Pancreas (tissue), 10 donors: ENCODE data around the gene DYNC2H1. TPM values are rescaled to one million over a fixed set of nuclear protein-coding genes. Genes with fewer than 3 reads are reported as not detected.

ENCODE experiments used
- ATAC-seq, 4 donors: fragments of 200-7000 bp; cut with Tn5 transposase; one replicate each; pipeline versions ENCODE4 v1.8.0 to v1.9.1; 2020; ENCODE audit warnings: mild to moderate bottlenecking in 4 of 4, moderate library complexity in 4 of 4
- DNase-seq, 6 donors: peaks; one replicate each; pipeline ENCODE4 v3.0.0-alpha.2; 2020
- FAIRE-seq: peaks from 2 replicates; lab custom pipeline; 2012; peaks lifted over from hg19 to GRCh38; lab: Jason Lieb, UNC
- H3K27ac ChIP-seq, 4 donors: fragments of 200-600 bp; sonication (generic); 1 replicate in 3 of 4; 2 replicates in 1 of 4; pipeline versions ENCODE4 v1.5.0 to v1.8.0; 2020
- H3K27me3 ChIP-seq, 4 donors: fragments of 200-600 bp; one replicate each; pipeline ENCODE4 v1.8.0; 2021
- H3K36me3 ChIP-seq, 3 donors: fragments of 200-600 bp; sonication (generic) in 1 of 3; one replicate each; pipeline versions ENCODE4 v1.5.0 to v1.8.0; 2020 to 2021
- H3K4me1 ChIP-seq, 3 donors: fragments of 200-600 bp; one replicate each; pipeline ENCODE4 v1.8.0; 2021
- H3K4me3 ChIP-seq, 4 donors: fragments of 200-600 bp; sonication (generic) in 2 of 4; one replicate each; pipeline versions ENCODE4 v1.5.0 to v1.8.0; 2020 to 2021
- H3K9me3 ChIP-seq, 4 donors: fragments of 200-600 bp; one replicate each; pipeline ENCODE4 v1.8.0; 2021
- WGBS, 2 donors: extraction: QIAGEN DNeasy Blood & Tissue Kit; methylation state at CpG; one replicate each; pipeline ENCODE4 v1.1.7; 2013; 5-methylcytosine and 5-hydroxymethylcytosine counted together
- intact Hi-C, 3 donors: fragments of 100-400 bp; cut with DNase I; formaldehyde crosslinking; loops; one replicate each; pipeline versions ENCODE4 v1.11.1 to v1.14.2; 2022
- polyA plus RNA-seq, 2 donors: library from polyadenylated mRNA; stranded (reverse); fragments of 200-250 nt; gene quantifications; one replicate each; pipeline ENCODE4 v1.2.3, GENCODE V29; 2013
- total RNA-seq, 6 donors: library from RNA; stranded (reverse); fragmentation: NEBNext Ultra II Directional in 4 of 6; extraction: Animal tissue kit (Norgen Biotek cat#: 25700) in 4 of 6; gene quantifications; one replicate each; pipeline versions ENCODE4 v1.2.1 to v1.2.4, GENCODE V29; 2021 to 2023
- TF ChIP-seq, protein P1 (sequence below), 4 donors: fragments of 200-600 bp; sonication (generic) in 3 of 4; IDR thresholded peaks; one replicate each; pipeline versions ENCODE4 v1.5.0 to v1.8.0; 2021; ENCODE audit warnings: antibody characterized with exemption in 4 of 4
- donor health status: healthy with polysubstance abuse.
- donor health status: DM: no; HTN: no; CAD: no; lungs with moderate emphysema.
- donor health status: DM: no; HTN: no; CAD: no.
- donor health status: control.
- donor health status: control.
- donor health status: Bipolar disorder and iron deficiency.
- donor health status: DM: yes; HTN: yes; CAD: no.
- donor health status: DM: no; HTN: no; CAD: no.
- donor health status: DM: no; HTN: no; CAD: no.
- donor health status: DM: yes; HTN: yes; CAD: no.

Gene DYNC2H1
- total and polyA plus RNA-seq, 8 donors, result 6.6 to 15.2 (median 8.4) TPM

DNA sequence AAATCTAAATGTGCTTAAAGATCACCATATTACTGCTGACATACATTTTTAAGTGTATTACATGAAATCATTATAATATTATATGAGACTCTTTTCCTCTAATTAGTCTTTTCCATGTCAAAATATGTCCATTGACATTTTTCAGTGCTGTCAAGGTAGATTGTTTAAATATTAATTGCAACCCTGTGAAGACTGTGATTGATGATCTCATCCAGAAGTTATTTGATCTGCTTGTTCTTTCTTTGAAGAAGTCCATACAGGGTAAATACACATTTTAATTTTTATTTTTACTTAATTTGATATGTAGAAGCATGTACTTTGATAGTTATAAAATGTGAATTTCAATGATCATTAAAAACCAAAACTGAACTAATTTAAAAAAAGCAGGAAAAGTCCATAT, 38.4 kb downstream of the DYNC2H1 start:
- no peak overlapping the region for H3K4me3 ChIP-seq
- TF ChIP-seq, protein P1, sequence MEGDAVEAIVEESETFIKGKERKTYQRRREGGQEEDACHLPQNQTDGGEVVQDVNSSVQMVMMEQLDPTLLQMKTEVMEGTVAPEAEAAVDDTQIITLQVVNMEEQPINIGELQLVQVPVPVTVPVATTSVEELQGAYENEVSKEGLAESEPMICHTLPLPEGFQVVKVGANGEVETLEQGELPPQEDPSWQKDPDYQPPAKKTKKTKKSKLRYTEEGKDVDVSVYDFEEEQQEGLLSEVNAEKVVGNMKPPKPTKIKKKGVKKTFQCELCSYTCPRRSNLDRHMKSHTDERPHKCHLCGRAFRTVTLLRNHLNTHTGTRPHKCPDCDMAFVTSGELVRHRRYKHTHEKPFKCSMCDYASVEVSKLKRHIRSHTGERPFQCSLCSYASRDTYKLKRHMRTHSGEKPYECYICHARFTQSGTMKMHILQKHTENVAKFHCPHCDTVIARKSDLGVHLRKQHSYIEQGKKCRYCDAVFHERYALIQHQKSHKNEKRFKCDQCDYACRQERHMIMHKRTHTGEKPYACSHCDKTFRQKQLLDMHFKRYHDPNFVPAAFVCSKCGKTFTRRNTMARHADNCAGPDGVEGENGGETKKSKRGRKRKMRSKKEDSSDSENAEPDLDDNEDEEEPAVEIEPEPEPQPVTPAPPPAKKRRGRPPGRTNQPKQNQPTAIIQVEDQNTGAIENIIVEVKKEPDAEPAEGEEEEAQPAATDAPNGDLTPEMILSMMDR (IDR thresholded peaks at IDR 0.05), result no peak
- DNase-seq (no peak), FAIRE-seq (no peak), ATAC-seq (peak in 1 of 4 donors; percentile 53)
- intact Hi-C loops, result no loop called here
- H3K27ac ChIP-seq, result no peak overlapping the region
- peaks cover 0 to 11% (median 0%) of the 10 kb centered on the region in 3 donors for H3K36me3 ChIP-seq
- no peaks in the 10 kb centered on the region for H3K9me3 ChIP-seq
- H3K27me3 ChIP-seq, result no peaks in the 10 kb centered on the region
- peaks cover 0 to 6% (median 0%) of the 10 kb centered on the region in 3 donors for H3K4me1 ChIP-seq

DNA sequence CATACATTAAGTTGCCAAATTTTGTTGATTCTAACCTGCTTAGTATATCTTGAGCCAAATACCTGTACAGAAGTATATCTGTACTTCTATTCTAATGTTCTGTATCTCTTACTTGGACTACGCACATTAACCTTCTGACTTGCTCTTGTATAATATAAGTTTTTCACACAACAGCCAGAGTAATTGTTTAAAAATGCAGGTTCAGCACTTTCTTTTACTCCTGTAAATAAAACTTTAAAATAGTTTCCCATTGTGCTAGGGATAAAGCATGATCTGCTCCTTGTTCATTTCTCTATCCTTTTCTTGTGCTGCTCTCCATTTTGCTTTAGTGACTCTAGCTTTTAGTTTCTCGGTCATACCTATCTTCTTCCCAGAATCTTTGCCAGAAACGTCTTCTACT, 48.3 kb downstream of the DYNC2H1 start:
- DNase-seq (no peak), FAIRE-seq (no peak), ATAC-seq (no peak)
- Histone ChIP-seq H3K27ac (no peak overlapping the region), H3K9me3 (no peaks in the 10 kb centered on the region), H3K36me3 (no peaks in the 10 kb centered on the region), H3K27me3 (no peaks in the 10 kb centered on the region), H3K4me1 (no peaks in the 10 kb centered on the region), H3K4me3 (no peak overlapping the region)
- intact Hi-C loops, result no loop called here
- WGBS, 2 donors, result 92 to 93% methylated on average over 3 of the region's 3 CpGs
- TF ChIP-seq, protein P1 (IDR thresholded peaks at IDR 0.05), result no peak

DNA sequence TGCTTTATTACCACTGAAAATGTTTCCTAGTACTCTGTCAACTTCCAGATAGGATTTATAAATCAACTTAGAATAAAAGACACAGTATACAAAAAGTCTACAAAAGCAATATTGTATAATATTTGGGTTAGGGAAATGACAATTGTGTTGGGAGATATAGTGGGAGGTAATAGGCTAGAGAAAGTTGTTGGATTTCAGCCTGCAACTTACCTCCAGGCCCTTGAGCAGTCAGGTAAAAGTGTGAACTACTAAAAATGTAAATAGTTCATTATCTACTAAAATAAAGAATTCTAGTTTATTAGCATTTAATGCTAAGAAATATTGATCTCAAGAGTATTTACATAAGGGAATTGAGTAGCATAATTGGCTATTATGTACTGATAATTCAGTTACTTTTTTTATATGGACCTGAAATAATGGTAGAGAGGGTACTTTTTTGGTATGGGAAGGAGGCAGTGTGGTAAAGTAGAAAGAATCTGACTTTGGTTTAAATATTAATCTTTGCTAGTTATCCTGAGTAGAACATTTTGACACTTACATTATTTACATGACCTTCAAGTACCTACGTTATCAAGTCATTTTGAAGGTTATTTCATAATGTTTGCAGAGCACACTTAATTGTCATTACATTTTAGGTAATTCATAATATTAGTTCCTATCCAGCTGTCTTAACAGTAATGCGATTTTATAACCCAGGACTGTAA, 55.0 kb downstream of the DYNC2H1 start:
- TF ChIP-seq, protein P1 (IDR thresholded peaks at IDR 0.05), result no peak
- no peak for DNase-seq
- no peaks in the 10 kb centered on the region for H3K36me3 ChIP-seq
- H3K27ac ChIP-seq, result peak overlapping the region in 1 of 4 donors; percentile 13
- H3K9me3 ChIP-seq, result no peaks in the 10 kb centered on the region
- intact Hi-C loops, result no loop called here
- ATAC-seq, result peak; percentile 74 to 92 (median 83)
- H3K4me3 ChIP-seq, result no peak overlapping the region
- 13 to 15% methylated on average over 2 of the region's 2 CpGs for WGBS, 2 donors
- peaks cover 11 to 21% (median 12%) of the 10 kb centered on the region in 3 donors for H3K4me1 ChIP-seq
- no peak for FAIRE-seq
- H3K27me3 ChIP-seq, result no peaks in the 10 kb centered on the region

DNA sequence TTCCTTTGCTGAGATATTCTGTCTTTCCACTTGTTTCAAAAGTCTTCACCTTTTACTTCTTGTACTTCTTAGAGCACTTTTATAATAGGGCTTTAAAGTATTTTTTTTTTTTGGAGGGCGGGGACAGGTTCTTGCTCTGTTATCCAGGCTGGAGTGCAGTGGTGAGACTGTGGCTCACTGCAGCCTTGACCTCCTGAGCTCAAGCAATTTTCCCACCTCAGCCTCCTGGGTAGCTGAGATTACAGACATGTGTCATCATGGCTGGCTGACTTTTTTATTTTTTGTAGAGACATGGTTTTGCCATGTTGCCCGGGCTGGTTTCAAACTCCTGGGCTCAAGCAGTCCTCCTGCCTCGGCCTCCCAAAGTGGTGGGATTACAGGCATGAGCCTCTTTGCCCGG, 57.9 kb downstream of the DYNC2H1 start:
- H3K36me3 ChIP-seq, result no peaks in the 10 kb centered on the region
- no peak for DNase-seq
- intact Hi-C loops, result no loop called here
- FAIRE-seq, result no peak
- no peak for ATAC-seq
- TF ChIP-seq, protein P1 (IDR thresholded peaks at IDR 0.05), result no peak
- H3K27ac ChIP-seq, result no peak overlapping the region
- no peaks in the 10 kb centered on the region for H3K27me3 ChIP-seq
- no peaks in the 10 kb centered on the region for H3K9me3 ChIP-seq
- WGBS, 2 donors, result 95 to 98% methylated on average over 4 of the region's 4 CpGs
- no peak overlapping the region for H3K4me3 ChIP-seq
- peaks cover 11 to 21% (median 12%) of the 10 kb centered on the region in 3 donors for H3K4me1 ChIP-seq

DNA sequence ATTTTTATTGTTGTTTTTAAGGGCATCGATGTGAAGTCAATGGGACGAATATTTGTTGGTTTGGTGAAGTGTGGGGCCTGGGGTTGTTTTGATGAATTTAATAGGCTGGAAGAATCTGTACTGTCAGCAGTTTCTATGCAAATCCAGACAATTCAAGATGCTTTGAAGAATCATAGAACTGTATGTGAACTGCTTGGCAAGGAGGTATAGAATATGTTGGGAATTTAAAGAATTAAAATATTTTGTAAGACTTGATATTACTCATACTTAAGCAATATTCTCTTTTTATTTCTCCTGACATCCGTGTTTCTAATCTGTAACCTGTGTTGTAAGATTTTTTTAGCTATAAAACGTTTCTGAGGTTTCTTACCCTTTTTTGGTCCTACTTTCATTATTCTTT, 61.6 kb downstream of the DYNC2H1 start:
- DNase-seq, result no peak
- Histone ChIP-seq H3K4me3 (no peak overlapping the region), H3K27ac (no peak overlapping the region), H3K4me1 (no peaks in the 10 kb centered on the region), H3K9me3 (no peaks in the 10 kb centered on the region), H3K36me3 (no peaks in the 10 kb centered on the region), H3K27me3 (no peaks in the 10 kb centered on the region)
- TF ChIP-seq, protein P1 (IDR thresholded peaks at IDR 0.05), result no peak
- ATAC-seq, result no peak
- WGBS, 2 donors, result 84 to 89% methylated on average over 4 of the region's 4 CpGs
- no peak for FAIRE-seq
- intact Hi-C loops, result no loop called here
